AG09319 (cell line): ENCODE results near the gene CDK18.
A peak's percentile ranks its signal among the peaks of the same experiment; 100 is the strongest.

ENCODE experiments used
- DNase-seq: peaks from one replicate; pipeline ENCODE4 v3.0.0-alpha.2; 2010; ENCODE audit warnings: low read depth; ENCODE audit errors: extremely low read depth
- TF ChIP-seq, protein P1 (sequence below): IDR thresholded peaks from 2 replicates; pipeline ENCODE4 v1.5.1; 2011; ENCODE audit warnings: low read depth, mild to moderate bottlenecking, inconsistent platforms, low read length, moderate library complexity

CDK18 gene

DNA sequence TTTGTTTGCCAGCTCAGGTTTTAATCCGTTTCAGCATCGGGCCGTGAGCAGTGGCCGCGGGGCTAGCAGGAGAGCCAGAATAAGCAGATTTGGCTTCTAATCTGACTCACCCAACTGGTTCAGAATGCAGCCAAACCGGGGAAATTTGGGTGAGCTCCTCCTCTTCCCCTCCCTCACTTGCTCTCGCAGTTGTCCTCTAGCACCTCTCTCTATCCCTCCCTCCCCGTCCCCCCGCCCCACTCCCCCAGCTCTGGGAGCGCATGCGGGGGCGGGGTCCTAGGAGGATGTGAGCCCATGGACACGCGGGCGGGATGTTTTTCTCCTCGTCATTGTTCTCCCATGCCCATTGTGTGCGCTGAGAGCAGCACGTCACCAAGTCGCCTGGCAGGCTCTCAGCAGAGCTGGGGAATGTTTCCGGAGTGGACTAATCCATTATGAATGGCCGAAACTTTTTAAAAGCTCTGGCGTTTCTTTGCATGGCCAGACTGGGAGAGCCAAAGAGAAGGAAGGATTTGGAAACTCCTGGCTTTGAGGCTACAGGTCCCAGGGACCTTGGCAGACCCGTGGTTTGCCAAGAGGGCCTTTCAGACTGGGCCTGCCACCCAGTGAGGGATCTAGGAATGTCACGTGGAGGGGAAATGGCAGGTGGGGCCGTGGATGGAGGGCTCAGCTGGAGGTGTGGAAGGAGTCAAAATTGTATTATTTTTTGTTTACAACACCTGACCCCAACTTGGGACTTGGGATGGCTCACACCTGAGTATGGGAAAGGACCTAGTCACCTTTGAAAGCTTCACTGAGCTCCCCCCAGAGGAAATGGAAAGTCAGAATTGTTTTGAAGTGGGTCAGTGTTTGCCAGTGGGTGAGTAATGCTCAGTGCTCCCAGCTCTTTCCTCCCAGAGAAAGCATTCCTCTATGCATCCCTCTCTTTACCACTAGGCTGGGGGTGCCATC, 39.2 kb downstream of the CDK18 start:
- peak; percentile 44 for DNase-seq
- TF ChIP-seq, protein P1, sequence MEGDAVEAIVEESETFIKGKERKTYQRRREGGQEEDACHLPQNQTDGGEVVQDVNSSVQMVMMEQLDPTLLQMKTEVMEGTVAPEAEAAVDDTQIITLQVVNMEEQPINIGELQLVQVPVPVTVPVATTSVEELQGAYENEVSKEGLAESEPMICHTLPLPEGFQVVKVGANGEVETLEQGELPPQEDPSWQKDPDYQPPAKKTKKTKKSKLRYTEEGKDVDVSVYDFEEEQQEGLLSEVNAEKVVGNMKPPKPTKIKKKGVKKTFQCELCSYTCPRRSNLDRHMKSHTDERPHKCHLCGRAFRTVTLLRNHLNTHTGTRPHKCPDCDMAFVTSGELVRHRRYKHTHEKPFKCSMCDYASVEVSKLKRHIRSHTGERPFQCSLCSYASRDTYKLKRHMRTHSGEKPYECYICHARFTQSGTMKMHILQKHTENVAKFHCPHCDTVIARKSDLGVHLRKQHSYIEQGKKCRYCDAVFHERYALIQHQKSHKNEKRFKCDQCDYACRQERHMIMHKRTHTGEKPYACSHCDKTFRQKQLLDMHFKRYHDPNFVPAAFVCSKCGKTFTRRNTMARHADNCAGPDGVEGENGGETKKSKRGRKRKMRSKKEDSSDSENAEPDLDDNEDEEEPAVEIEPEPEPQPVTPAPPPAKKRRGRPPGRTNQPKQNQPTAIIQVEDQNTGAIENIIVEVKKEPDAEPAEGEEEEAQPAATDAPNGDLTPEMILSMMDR = no peak

GRCh38 chr1:205545001-205545919, 40.8 kb downstream of the CDK18 start:
- TF ChIP-seq, protein P1 = no peak
- no peak for DNase-seq

GRCh38 chr1:205545991-205546390, 41.5 kb downstream of the CDK18 start:
- TF ChIP-seq, protein P1 = no peak
- no peak for DNase-seq

- TF ChIP-seq, protein P1 = no peak
- DNase-seq = no peak
Observed at GRCh38 chr1:205546541-205546940, 42.1 kb downstream of the CDK18 start.

- TF ChIP-seq, protein P1 = no peak
Observed at GRCh38 chr1:205547936-205548827, 43.7 kb downstream of the CDK18 start.

GRCh38 chr1:205554026-205554811, 49.8 kb downstream of the CDK18 start:
- no peak for DNase-seq
- TF ChIP-seq, protein P1 = no peak

More at GRCh38 chr1:205547936-205548827, 43.7 kb downstream of the CDK18 start:
- no peak for DNase-seq
